OCI-M1 (cell line): ENCODE data around the gene NPDC1.
"Not testable (repeated sequence)": the region's sequence is repeated elsewhere in the genome, so short reads cannot be mapped to it uniquely, and the experiment has no call there.

ENCODE experiments used
- DNase-seq: peaks from one replicate; lab custom pipeline; 2025; lab: John Stamatoyannopoulos, UW

NPDC1 gene

DNA sequence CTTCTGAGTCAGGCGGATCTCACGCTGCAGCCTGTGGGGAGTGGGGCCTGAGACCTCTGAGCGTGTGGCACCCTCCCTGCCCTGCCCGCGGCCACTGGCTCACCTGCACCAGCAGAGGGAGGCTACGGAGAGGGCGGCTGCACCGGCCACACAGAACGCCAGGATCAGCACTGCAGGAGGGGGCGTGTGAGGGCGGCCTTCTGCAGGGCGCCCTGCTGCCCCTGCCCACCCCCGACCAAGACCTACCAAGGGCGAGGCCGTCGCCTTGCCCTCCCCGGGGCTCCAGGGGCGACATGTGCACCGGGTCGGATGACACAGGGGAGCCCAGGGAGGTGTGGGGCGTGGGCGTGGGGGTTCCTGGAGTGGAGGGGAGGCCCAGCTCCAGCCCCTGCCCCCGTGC is 5.4 kb downstream of the NPDC1 start:
- no peak for DNase-seq

- no peak for DNase-seq
Measured at GRCh38 chr9:137039611-137040366, 6.2 kb downstream of the NPDC1 start.

DNA sequence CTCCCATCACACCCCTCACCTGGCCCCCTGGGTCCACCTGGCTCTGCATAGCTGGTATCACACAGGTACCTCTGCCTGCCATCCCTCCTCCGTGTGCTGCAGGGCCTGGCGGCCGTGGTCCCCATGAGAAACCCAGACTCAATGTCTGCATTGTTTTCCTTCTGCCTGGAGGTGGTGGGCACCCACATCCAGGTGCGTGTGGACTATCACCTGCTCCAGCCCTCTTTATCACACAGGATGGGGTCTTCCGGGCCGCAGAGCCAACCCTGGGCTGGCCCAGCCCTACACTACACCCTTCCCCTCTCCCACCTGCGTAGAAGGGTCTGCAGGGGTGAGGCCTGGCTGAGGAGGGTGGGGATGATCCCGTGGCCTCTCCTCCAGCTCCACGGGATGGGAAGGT is 7.1 kb downstream of the NPDC1 start:
- no peak for DNase-seq

- DNase-seq: no peak
Measured at GRCh38 chr9:137037483-137037882, 8.5 kb downstream of the NPDC1 start.

DNA sequence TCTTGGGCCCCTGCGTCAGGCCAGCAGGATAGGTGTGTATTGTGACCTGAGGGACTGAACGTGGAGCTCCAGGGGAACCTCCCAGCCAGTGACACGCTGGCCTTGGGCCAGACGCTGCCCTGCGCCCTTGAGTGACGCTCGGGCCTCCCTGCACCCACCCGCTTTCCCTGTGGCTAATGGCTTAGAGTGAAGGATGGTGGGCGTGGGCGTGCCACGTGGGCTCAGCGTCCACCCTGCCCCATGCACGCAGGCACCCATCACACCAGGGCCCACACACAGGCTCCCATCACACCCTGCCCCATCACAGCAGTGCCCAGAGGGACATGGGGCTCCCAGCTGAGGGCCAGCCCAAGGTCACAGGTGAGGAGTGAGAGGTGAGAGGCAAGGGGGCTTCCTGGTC is 8.9 kb downstream of the NPDC1 start:
- no peak for DNase-seq

DNA sequence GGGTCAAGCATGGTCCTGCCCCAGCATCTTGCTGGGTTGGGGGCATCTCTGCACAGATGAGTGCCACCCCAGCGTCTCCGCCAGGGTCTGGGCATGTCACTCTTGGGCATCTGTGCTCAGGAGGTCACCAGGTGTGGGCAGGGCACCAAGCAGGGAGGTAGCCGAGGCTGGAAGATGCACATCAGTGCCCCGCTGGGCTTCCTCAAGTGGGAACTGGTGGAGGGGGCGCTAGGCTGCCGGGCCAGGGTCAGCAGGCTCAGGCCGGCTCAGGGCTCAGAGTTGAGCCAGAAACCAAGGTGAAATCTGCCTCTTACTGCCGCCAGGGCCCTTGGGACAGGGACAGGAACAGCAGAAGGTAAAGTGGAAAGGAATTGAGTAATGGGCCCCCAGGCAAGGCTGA is 10.0 kb downstream of the NPDC1 start:
- DNase-seq: no peak

DNA sequence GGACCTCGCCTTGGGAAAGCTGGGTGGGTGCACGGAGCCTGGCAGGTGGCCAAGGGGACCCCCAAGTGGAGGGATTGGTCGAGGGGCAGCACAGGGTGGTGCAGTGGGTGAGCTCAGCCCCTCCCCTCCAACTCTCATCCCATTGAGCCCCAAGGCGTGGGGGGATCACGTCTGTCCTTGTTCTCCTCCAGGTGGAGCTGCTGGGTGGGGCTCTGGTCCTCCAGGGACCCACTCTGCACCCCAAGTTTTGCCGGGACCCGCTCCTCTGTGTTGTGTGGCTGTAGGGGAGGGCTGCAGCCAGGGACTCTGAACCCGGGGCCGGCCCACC is 10.5 kb downstream of the NPDC1 start:
- DNase-seq: no peak

DNA sequence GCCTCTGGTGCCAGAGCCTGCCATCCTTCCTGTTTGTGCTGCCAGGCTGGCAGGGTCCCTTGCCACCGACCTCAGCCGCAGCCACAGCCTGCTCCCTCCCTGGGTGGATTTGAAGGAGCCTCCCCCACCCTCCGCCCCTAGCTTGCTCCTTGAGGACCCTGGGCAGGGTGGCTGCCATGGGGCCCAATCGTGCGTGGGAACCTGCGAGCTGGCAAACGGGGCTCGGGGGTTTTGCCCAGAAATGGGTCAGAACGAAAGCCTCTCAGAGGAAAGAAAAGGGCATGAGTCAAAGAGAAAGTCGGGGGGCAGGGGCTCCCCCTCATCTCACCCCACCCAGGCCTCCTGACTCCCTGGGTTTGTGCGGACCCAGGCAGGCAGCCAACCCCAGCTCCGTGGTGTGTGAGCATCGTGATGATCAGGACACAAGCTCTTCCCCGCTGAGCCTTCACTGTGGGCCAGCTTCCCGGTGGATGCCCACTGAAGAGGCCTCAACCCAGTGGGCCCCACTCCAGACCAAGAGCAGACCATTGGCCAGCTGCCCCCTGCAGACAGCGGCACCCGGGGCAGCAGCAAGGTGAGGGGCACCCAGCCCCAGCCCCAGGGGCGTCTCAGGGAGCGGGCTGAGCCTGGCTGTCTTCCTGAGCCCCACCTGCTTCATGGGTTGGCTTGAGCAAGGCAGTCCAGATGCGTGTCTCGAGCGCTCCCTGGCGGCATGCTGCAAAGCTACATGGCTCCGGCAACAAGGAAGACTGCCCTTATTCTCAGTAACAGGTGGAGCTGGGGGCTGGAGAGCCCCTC is 11.1 kb downstream of the NPDC1 start:
- peak; percentile 88 for DNase-seq

- DNase-seq: no peak
Measured at GRCh38 chr9:137034039-137034708, 11.8 kb downstream of the NPDC1 start.

DNA sequence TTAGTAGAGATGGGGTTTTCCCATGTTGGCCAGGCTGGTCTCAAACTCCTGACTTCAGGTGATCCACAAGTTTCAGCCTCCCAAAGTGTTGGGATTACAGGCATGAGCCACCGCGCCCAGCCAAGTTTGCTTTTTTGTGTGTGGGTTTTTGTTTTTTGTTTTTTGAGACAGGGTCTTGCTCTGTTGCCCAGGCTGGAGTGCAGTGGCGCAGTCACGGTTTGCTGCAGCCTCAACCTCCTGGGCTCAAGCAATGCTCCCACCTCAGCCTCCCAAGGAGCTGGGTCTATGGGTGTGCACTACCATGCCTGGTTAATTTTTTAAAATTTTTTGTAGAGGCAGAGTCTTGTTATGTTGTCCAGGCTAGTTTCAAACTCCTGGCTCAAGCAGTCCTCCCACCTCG is 12.5 kb downstream of the NPDC1 start:
- not testable (repeated sequence) for DNase-seq

DNA sequence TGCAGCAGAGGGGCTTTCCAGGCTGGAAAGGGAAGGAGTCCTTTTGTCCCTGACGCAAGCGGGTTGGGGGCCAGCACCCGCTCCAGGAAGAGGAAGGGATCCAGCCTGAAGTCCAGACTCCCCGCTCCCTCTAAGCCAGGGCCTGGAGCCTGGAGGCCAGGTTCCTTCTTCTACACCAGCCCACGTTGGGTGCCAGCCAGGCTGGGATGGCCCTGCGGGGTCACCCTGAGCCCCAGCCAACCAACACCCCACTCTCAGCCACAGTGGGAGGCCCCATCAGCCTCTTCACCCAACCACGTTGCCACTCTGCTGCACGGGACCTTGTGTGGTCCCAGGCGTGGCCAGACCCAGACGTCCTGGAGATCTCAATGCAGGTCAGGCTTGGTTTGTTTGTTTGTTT is 13.1 kb downstream of the NPDC1 start:
- DNase-seq: no peak

DNA sequence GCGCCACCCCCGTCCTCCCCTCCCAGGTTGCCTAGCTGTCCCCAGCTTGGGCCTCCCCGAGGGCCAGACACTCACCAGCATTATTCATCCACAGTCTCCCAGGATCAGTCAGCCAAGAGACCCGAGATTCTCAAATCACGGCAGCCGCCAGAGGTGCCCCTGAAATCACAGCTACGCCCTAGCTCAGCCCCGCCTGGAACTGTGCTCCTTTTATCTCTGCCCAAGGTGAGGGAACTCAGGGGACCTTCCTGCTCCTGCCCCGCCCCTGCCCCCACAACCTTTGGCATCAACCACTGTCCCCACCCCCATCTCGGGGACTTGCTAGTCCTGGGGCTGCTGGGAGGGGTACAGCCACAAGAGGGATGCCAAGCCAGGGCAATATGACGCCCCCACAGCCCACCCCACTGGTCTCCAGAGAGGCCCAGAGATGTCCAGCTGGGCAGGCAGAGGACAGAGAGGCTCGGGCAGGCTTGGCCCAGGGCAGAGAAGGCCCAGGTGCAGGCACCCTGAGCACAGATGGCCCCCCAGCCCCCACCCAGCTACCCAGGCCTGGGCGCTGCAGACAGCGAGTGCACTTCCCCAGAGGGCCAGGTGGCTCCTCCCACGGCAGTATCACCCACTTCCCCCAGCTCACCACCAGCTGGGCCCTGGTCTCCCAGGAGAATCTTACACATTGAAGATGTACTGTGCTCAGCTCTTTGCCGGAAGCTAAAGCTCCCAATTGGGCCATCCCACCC is 13.9 kb downstream of the NPDC1 start, which contains the start of gene FUT7:
Gene FUT7, minus strand, starts transcription at position 185 of the 737 bp plus-strand sequence. Its CDS starts 97 bp downstream, at position 88.
- DNase-seq: no peak

DNA sequence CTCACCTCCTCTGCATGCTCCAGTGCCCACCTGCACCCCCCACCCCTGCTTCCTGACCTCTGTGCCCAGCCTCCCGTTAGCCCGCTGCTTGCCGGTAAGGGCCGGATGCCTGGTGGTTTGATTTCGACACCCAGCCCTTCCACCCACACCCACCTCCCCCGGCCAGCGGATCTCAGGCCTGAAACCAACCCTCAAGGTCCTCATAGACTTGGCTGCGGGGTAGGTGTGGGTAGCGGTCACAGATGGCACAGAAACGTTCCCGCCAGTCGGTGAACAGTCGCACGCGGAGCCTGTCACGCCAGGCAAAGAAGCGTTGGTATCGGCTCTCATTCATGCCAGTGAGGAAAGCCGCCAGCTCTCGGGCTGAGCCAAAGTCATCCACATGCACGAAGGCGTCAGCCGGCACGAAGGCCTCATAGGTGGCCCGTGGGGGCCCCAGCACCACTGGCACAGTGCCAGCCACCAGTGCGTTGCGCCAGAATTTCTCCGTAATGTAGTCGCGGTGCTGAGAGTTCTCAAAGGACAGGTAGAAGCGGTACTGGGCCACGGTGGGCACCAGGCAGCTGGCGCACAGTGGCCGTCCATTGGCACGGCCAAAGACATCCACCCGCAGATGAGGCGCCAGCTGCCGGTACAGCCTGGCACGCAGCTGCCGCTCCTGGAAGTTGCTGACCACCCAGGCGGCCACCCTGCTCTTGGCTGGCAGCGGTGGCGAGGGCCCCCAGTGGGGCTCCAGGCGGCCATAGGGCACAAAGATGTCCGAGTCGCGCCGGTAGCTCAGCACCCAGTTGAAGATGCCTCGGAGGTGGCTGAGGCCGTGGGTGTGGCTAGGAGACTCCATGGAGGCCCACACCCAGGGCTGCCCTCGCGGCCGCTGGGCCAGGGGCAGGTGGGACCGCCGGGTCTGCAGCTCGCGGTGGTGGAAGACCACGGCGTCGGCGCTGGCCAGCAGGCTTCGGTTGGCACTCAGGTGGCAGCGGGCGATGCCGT is 15.1 kb downstream of the NPDC1 start:
- peak; percentile 18 for DNase-seq

GRCh38 chr9:137030006-137030405 is 16.0 kb downstream of the NPDC1 start:
- no peak for DNase-seq

DNA sequence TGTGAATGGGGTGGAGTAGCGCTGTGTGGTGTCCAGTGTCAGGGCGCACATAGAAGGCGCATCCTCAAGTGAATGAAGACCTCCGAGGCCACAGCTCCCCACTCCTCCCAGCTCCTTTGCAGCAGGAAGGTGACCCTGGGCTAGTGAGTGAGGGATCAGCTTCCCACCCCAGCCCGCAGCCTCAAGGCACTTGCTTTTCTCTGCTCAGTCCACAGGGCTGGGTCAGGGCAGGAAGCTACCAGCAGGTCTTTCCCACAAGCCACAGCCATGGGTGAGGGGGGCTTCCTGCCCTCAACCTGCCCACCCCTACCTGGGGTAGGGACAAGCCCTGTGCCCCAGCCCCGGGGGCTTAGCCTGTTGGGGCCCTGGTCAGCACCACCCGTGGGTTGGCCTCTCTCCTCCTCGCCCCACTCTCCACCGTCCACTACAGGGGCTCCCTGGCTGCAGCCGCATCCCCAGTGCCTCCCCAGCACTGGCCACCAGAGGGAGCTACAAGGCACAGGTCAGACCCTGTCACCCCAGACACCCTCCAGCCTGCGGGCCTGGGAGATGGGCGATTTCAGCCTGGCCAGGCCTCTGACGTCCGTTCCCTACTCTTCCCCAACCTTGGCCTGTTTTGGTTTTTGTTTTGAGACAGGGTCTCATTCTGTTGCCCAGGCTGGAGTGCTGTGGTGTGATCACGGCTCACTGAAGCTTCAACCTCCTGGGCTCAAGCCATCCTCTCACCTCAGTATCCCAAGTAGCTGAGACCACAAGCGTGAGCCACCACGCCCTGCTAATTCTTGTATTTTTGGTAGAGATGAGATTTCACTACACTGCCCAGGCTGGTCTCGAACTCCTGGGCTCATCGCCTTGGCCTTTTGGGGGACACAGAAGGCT is 16.7 kb downstream of the NPDC1 start:
- DNase-seq: peak; percentile 84

DNA sequence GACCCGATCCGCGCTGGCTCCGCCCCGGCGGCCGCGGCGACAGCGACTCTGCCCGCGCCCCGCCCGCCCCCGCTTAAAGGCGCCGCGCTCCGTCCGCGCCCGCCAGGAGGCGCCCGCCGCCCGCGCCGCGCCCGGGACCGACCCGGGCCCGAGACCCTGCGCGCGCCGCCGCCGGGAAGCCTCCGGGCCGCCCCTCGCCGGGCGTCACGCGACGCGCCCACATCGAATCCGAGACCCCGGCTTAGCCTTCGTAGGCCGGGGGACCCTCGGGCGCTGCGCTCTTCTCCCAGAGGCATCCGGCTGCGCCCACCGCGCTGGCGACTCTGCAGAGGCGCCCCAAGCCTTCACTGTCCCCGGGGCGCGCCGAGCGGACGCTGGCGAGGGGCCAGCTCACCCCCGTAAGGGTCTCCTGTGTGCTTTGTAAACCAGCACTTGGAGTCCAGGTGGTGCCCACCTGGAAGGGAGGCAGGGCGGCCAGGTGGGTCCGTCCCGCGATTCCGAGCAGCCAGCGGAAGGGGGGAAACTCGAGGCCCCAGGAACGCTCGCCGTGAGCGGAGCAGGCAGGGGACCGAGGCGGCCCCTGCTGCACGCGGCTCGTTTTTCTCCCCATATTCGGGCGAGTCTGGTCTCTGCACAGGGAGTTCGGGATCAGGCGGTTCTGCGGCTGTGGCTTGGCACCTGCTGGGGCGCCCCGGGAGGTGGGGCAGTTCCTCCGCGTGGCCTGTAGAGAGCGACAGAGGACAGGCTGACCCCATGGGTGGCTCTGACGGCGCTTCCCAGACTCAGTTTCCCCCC is 17.5 kb downstream of the NPDC1 start:
- peak; percentile 65 for DNase-seq

DNA sequence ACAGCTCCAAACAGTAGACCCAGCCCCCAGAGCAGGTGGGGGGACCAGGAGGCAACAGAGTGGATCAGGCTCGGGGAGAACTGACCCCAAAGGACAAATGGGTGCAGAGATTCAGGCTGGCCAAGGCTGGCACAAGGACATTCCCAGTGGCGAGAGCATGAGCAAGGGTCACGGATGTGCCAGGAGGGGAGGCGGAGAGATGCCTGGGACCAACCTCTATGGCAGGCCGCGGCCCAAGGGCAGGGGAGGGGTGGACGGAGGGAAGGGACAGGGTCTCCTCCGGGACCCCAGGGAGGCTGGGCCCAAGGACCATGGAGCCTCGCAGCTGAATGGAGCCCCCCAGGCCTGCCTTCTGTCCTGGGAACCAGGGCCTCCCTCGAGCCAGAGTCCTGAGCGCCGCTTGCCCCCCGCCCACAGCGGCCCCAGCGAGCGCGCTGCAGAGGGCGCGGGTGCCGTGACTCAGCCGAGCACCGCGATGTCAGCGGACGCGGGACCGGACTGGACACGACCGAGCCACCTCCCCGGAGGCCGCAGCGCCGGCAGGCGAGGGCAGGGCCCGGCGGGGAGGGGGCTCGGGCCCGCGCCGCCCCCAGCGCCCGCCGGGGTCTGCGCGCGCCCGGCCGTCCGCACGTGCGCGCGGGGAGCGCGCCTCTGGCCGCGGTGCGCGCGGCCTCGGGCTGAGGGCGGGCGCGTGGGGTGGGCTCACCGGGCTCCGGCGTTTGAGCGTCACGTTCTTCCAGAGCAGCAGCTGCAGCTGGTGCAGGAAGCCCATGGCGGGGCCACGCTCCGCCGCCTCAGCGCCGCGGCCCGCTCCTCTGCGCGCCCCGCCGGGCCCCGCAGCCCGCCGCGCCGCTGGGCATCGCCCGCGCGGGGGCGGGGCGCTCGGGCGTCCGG is 18.4 kb downstream of the NPDC1 start, which contains the start of gene ABCA2:
Gene ABCA2, minus strand, starts transcription at position 869 of the 894 bp plus-strand sequence. Its CDS starts 97 bp downstream, at position 772.
- DNase-seq: no peak

GRCh38 chr9:137026828-137027227 is 19.1 kb downstream of the NPDC1 start:
- no peak for DNase-seq
